Stimulated activated CD8-positive, alpha-beta memory T cell treated with anti-CD3 and anti-CD28 coated beads, Interleukin-12 subunit alpha, Interleukin-12 subunit beta, amount 100 ng/mL, for 1 hour (primary cell): Measurements from ENCODE around the gene UPP2.

ENCODE experiments used
- DNase-seq: peaks from one replicate; pipeline ENCODE4 v3.0.0-alpha.2; 2020; ENCODE audit warnings: low read depth

The UPP2 gene

GRCh38 chr2:158142568-158143332 lies 41.1 kb downstream of the UPP2 start:
- no peak for DNase-seq

GRCh38 chr2:158143703-158144360 lies 42.2 kb downstream of the UPP2 start:
- no peak for DNase-seq

GRCh38 chr2:158144914-158145625 lies 43.4 kb downstream of the UPP2 start:
- no peak for DNase-seq

GRCh38 chr2:158153270-158154015 lies 51.8 kb downstream of the UPP2 start:
- no peak for DNase-seq

GRCh38 chr2:158154596-158154995 lies 52.9 kb downstream of the UPP2 start:
- no peak for DNase-seq

GRCh38 chr2:158172719-158173118 lies 71.0 kb downstream of the UPP2 start:
- no peak for DNase-seq

- no peak for DNase-seq
Measured at GRCh38 chr2:158174495-158174894, 72.8 kb downstream of the UPP2 start.

- no peak for DNase-seq
Measured at GRCh38 chr2:158174956-158175355, 73.3 kb downstream of the UPP2 start.

GRCh38 chr2:158178646-158179045 lies 77.0 kb downstream of the UPP2 start:
- DNase-seq = no peak

GRCh38 chr2:158179660-158180059 lies 78.0 kb downstream of the UPP2 start:
- no peak for DNase-seq

- no peak for DNase-seq
Measured at GRCh38 chr2:158181171-158181570, 79.5 kb downstream of the UPP2 start.

GRCh38 chr2:158182676-158183295 lies 81.1 kb downstream of the UPP2 start:
- DNase-seq = no peak

GRCh38 chr2:158184001-158184400 lies 82.3 kb downstream of the UPP2 start:
- DNase-seq = no peak

GRCh38 chr2:158184556-158185343 lies 83.1 kb downstream of the UPP2 start:
- no peak for DNase-seq
